A549 treated with AZD9567 at 1 μM for 4 hours (cell line): ENCODE results near the gene BLTP3A. TPM values are rescaled to one million over a fixed set of nuclear protein-coding genes. Genes with fewer than 3 reads are reported as not detected.

Experiments
- total RNA-seq: library from RNA; stranded (reverse); fragments of 200-300 nt; extraction: Qiagen RNA extraction; gene quantifications from 5 replicates; pipeline ENCODE4 v1.2.3, GENCODE V29; 2022; ENCODE audit not compliant: insufficient read depth

BLTP3A gene, protein sequence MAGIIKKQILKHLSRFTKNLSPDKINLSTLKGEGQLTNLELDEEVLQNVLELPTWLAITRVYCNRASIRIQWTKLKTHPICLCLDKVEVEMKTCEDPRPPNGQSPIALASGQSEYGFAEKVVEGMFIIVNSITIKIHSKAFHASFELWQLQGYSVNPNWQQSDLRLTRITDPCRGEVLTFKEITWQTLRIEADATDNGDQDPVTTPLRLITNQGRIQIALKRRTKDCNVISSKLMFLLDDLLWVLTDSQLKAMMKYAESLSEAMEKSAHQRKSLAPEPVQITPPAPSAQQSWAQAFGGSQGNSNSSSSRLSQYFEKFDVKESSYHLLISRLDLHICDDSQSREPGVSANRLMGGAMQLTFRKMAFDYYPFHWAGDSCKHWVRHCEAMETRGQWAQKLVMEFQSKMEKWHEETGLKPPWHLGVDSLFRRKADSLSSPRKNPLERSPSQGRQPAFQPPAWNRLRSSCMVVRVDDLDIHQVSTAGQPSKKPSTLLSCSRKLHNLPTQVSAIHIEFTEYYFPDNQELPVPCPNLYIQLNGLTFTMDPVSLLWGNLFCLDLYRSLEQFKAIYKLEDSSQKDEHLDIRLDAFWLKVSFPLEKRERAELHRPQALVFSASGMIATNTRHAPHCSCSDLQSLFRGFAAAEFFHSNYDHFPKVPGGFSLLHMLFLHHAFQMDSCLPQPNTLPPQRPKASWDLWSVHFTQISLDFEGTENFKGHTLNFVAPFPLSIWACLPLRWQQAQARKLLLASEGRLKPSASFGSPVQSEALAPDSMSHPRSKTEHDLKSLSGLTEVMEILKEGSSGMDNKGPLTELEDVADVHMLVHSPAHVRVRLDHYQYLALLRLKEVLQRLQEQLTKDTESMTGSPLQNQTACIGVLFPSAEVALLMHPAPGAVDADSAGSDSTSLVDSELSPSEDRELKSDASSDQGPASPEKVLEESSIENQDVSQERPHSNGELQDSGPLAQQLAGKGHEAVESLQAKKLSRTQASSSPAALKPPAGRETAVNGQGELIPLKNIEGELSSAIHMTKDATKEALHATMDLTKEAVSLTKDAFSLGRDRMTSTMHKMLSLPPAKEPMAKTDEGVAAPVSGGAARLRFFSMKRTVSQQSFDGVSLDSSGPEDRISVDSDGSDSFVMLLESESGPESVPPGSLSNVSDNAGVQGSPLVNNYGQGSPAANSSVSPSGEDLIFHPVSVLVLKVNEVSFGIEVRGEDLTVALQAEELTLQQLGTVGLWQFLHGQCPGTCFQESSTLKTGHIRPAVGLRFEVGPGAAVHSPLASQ (N-terminal part only)
- total RNA-seq, result 4.2 to 6.4 TPM (median 5.1 TPM) in 5 replicates

GRCh38 chr6:34791701-34792604, at the start of gene BLTP3A:
TSS of gene BLTP3A (plus strand) at chr6:34792083. CDS start at chr6:34792251, 168 bp downstream.

Other genes starting within 250 kb of the BLTP3A start
- gene SPDEF, start 235.8 kb upstream of the BLTP3A start, total RNA-seq, result 1.3 to 1.9 TPM (median 1.8 TPM) in 5 replicates
- 28.4 to 30.6 TPM (median 30.1 TPM) in 5 replicates for gene ILRUN, start 95.3 kb upstream of the BLTP3A start, total RNA-seq
- gene SNRPC, start 34.6 kb upstream of the BLTP3A start, total RNA-seq, result 200 to 233 TPM (median 210 TPM) in 5 replicates
- 17.9 to 19.1 TPM (median 18.8 TPM) in 5 replicates for gene TAF11, start 96.0 kb downstream of the BLTP3A start, total RNA-seq
- 6.0 to 7.3 TPM (median 6.5 TPM) in 5 replicates for gene ANKS1A, start 97.2 kb downstream of the BLTP3A start, total RNA-seq